Astrocyte (in vitro differentiated cells and primary cell): ENCODE results near the gene KIFBP. TPM values are rescaled to one million over a fixed set of nuclear protein-coding genes. Genes with fewer than 3 reads are reported as not detected.

Source experiments
- DNase-seq: peaks from one replicate; pipeline ENCODE4 v3.0.0-alpha.2; 2010; ENCODE audit warnings: low read depth
- FAIRE-seq: peaks from 2 replicates; lab custom pipeline; 2011; peaks lifted over from hg19 to GRCh38; lab: Jason Lieb, UNC
- H2AFZ ChIP-seq: 2 replicates; pipeline ENCODE4 v1.6.0; 2012; ENCODE audit warnings: low read depth, low read length, inconsistent platforms
- H3K27ac ChIP-seq: 2 replicates; pipeline ENCODE4 v1.5.1; 2011; ENCODE audit warnings: low read depth, low read length, inconsistent platforms
- H3K27me3 ChIP-seq: 2 replicates; pipeline ENCODE4 v1.6.0; 2011; ENCODE audit warnings: low read length, inconsistent platforms; ENCODE audit not compliant: insufficient read depth
- H3K36me3 ChIP-seq: 2 replicates; pipeline ENCODE4 v1.5.1; 2011; ENCODE audit warnings: low read length, inconsistent platforms; ENCODE audit not compliant: insufficient read depth
- H3K4me1 ChIP-seq: 2 replicates; pipeline ENCODE4 v1.5.1; 2011; ENCODE audit warnings: low read length, inconsistent platforms; ENCODE audit not compliant: insufficient read depth
- H3K4me2 ChIP-seq: 2 replicates; pipeline ENCODE4 v1.6.0; 2012; ENCODE audit warnings: low read length, inconsistent platforms
- H3K4me3 ChIP-seq: 2 replicates; pipeline ENCODE4 v1.5.1; 2011; ENCODE audit warnings: low read depth, mild to moderate bottlenecking, low read length, inconsistent platforms; ENCODE audit not compliant: insufficient read depth
- H3K79me2 ChIP-seq: 2 replicates; pipeline ENCODE4 v1.6.0; 2012; ENCODE audit warnings: mild to moderate bottlenecking, low read length, inconsistent platforms; ENCODE audit not compliant: insufficient read depth
- H3K9ac ChIP-seq: 2 replicates; pipeline ENCODE4 v1.6.0; 2012; ENCODE audit warnings: mild to moderate bottlenecking, low read length, inconsistent platforms
- H3K9me3 ChIP-seq: 2 replicates; pipeline ENCODE4 v1.5.1; 2012; ENCODE audit warnings: low read depth, mild to moderate bottlenecking, low read length, inconsistent platforms; ENCODE audit not compliant: insufficient read depth
- H4K20me1 ChIP-seq: 2 replicates; pipeline ENCODE4 v1.6.0; 2012; ENCODE audit warnings: low read length, inconsistent platforms; ENCODE audit not compliant: insufficient read depth
- H3K27ac Mint-ChIP-seq: one replicate; pipeline ENCODE4 v1.8.0; 2021; ENCODE audit warnings: mild to moderate bottlenecking, mixed read lengths; ENCODE audit not compliant: unreplicated experiment
- H3K27me3 Mint-ChIP-seq: one replicate; pipeline ENCODE4 v1.8.0; 2021; ENCODE audit warnings: low read depth, mixed read lengths; ENCODE audit not compliant: unreplicated experiment
- H3K36me3 Mint-ChIP-seq: one replicate; pipeline ENCODE4 v1.8.0; 2021; ENCODE audit warnings: low read depth, mixed read lengths; ENCODE audit not compliant: unreplicated experiment
- H3K4me1 Mint-ChIP-seq: one replicate; pipeline ENCODE4 v1.8.0; 2021; ENCODE audit warnings: low read depth, mixed read lengths; ENCODE audit not compliant: unreplicated experiment
- H3K4me3 Mint-ChIP-seq: one replicate; pipeline ENCODE4 v1.8.0; 2021; ENCODE audit warnings: mild to moderate bottlenecking, moderate library complexity, mixed read lengths; ENCODE audit not compliant: unreplicated experiment
- H3K9me3 Mint-ChIP-seq: one replicate; pipeline ENCODE4 v1.8.0; 2021; ENCODE audit warnings: mild to moderate bottlenecking, mixed read lengths; ENCODE audit not compliant: unreplicated experiment
- EZH2 ChIP-seq: IDR thresholded peaks from 2 replicates; pipeline ENCODE4 v1.6.1; 2012; ENCODE audit warnings: mild to moderate bottlenecking, low read length, inconsistent platforms; ENCODE audit not compliant: insufficient read depth
- total RNA-seq: library from RNA; stranded (reverse); gene quantifications from 2 replicates; pipeline ENCODE4 v1.2.1, GENCODE V29; 2021
- TF ChIP-seq, protein P1 (sequence below): IDR thresholded peaks from 2 replicates; pipeline ENCODE4 v1.5.1; 2011; ENCODE audit warnings: low read depth, mild to moderate bottlenecking, inconsistent platforms, low read length, moderate library complexity; ENCODE audit not compliant: insufficient read depth

Gene KIFBP
- total RNA-seq, 1 donor from 2014 or later, result 39.2 TPM

DNA sequence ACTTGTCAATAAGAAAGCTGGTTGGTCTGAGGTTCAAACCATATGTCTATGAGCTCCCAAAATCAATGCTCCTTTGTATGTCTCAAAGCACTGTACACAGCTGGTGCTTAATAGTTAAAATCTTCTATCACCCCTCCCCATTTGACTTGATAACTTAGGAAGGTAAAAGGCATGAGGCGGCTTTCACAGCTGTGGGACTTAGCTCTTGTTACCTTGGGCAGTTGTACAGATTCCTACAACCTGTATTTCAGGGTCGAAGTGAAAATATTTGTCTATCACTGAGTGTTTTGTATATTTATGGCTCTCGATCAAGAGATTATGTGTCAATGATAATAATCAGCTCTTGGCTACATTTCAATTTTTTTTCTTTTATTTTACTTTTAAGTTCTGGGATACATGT, 992 bp upstream of the KIFBP start:
- TF ChIP-seq, protein P1, sequence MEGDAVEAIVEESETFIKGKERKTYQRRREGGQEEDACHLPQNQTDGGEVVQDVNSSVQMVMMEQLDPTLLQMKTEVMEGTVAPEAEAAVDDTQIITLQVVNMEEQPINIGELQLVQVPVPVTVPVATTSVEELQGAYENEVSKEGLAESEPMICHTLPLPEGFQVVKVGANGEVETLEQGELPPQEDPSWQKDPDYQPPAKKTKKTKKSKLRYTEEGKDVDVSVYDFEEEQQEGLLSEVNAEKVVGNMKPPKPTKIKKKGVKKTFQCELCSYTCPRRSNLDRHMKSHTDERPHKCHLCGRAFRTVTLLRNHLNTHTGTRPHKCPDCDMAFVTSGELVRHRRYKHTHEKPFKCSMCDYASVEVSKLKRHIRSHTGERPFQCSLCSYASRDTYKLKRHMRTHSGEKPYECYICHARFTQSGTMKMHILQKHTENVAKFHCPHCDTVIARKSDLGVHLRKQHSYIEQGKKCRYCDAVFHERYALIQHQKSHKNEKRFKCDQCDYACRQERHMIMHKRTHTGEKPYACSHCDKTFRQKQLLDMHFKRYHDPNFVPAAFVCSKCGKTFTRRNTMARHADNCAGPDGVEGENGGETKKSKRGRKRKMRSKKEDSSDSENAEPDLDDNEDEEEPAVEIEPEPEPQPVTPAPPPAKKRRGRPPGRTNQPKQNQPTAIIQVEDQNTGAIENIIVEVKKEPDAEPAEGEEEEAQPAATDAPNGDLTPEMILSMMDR, result no peak
- TF ChIP-seq EZH2, result no peak
- H3K4me2 ChIP-seq, result peak overlapping the region; percentile 90
- H3K27me3 ChIP-seq, result no peaks in the 10 kb centered on the region
- H2AFZ ChIP-seq, result no peak overlapping the region
- Mint-ChIP-seq H3K9me3 (no peaks in the 10 kb centered on the region), H3K27me3 (no peaks in the 10 kb centered on the region), H3K4me1 (peaks cover 7% of the 10 kb centered on the region), H3K4me3 (peak overlapping the region; percentile 99), H3K36me3 (peaks cover 5% of the 10 kb centered on the region), H3K27ac (peak overlapping the region; percentile 58)
- no peak for FAIRE-seq
- peaks cover 12% of the 10 kb centered on the region for H3K4me1 ChIP-seq
- H3K27ac ChIP-seq, result no peak overlapping the region
- no peak overlapping the region for H3K4me3 ChIP-seq
- H3K9me3 ChIP-seq, result no peaks in the 10 kb centered on the region
- H4K20me1 ChIP-seq, result peaks cover 38% of the 10 kb centered on the region
- H3K9ac ChIP-seq, result no peak overlapping the region
- H3K79me2 ChIP-seq, result peaks cover 56% of the 10 kb centered on the region
- DNase-seq, result no peak
- peaks cover 28% of the 10 kb centered on the region for H3K36me3 ChIP-seq

DNA sequence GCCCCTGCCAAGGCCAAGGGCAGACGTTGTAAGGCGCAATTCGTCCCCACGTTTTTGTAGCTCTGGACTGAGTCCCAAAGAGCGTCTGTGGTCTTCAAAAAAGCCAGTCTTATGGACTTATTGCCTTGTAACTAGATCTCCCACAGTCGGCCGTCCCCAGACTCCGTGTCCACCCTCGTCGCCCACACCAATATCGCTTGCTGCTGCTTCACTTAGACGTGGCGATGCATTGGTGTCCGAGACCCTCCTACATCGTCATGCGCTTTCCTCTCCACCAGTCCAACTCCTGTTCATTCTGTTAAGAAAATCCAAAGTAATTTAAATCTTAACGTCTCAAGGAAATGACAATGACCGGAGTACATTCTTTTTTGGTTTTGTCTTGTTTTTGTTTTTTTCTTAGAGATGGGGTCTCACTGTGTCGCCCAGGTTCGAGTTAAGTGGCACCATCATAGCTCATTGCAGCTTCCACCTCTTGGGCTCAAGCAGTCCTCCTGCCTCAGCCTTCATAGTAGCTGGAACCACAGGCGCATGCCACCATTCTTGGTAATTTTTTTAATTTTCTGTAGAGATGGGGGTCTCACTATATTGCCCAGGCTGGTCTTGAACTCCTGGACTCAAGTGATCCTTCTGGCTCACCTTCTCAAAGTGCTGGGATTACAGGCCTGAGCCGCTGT, 851 bp downstream of the KIFBP start:
- Histone ChIP-seq H3K9me3 (no peaks in the 10 kb centered on the region), H3K36me3 (peaks cover 13% of the 10 kb centered on the region), H3K79me2 (peaks cover 58% of the 10 kb centered on the region), H3K27ac (peak overlapping the region; percentile 73), H3K27me3 (no peaks in the 10 kb centered on the region), H3K4me3 (peak overlapping the region; percentile 81), H3K4me1 (peaks cover 20% of the 10 kb centered on the region), H3K9ac (peak overlapping the region; percentile 92), H3K4me2 (peak overlapping the region; percentile 90), H2AFZ (peak overlapping the region; percentile 84), H4K20me1 (peaks cover 35% of the 10 kb centered on the region)
- Mint-ChIP-seq H3K27ac (peak overlapping the region; percentile 36), H3K9me3 (no peaks in the 10 kb centered on the region), H3K4me3 (peak overlapping the region; percentile 99), H3K27me3 (no peaks in the 10 kb centered on the region), H3K36me3 (peaks cover 5% of the 10 kb centered on the region), H3K4me1 (peaks cover 16% of the 10 kb centered on the region)
- no peak for FAIRE-seq
- TF ChIP-seq, protein P1, result no peak
- TF ChIP-seq EZH2, result no peak
- peak; percentile 20 for DNase-seq
